ENCODE results near the gene BTBD9. TPM values are rescaled to one million over a fixed set of nuclear protein-coding genes. Genes with fewer than 3 reads are reported as not detected.

The BTBD9 gene
- total and polyA plus RNA-seq, 3 donors from 2014 or later, result 11.4 to 32.8 (median 29.5) TPM

- no peak for TF ChIP-seq POLR2A (IDR thresholded peaks at IDR 0.05)
- TF ChIP-seq CTCF (IDR thresholded peaks at IDR 0.05), result no peak
- 85 to 98% methylated on average over 2 of the region's 2 CpGs for WGBS, 2 donors
- no peak overlapping the region for H3K27ac ChIP-seq
- no peak for DNase-seq
- intact Hi-C loops (cut with DNase I; ENCODE audit: low total_unique reads), result no loop called here
- no peak overlapping the region for H3K4me3 ChIP-seq
- no peaks in the 10 kb centered on the region for H3K27me3 ChIP-seq
- H3K36me3 ChIP-seq (ENCODE audit: low read depth, missing control alignments), result no peaks in the 10 kb centered on the region
- H3K4me1 ChIP-seq, result no peaks in the 10 kb centered on the region
- no peaks in the 10 kb centered on the region for H3K9me3 ChIP-seq
These were observed 445.5 kb downstream of the BTBD9 start for GRCh38 chr6:38194282-38194572.

DNA sequence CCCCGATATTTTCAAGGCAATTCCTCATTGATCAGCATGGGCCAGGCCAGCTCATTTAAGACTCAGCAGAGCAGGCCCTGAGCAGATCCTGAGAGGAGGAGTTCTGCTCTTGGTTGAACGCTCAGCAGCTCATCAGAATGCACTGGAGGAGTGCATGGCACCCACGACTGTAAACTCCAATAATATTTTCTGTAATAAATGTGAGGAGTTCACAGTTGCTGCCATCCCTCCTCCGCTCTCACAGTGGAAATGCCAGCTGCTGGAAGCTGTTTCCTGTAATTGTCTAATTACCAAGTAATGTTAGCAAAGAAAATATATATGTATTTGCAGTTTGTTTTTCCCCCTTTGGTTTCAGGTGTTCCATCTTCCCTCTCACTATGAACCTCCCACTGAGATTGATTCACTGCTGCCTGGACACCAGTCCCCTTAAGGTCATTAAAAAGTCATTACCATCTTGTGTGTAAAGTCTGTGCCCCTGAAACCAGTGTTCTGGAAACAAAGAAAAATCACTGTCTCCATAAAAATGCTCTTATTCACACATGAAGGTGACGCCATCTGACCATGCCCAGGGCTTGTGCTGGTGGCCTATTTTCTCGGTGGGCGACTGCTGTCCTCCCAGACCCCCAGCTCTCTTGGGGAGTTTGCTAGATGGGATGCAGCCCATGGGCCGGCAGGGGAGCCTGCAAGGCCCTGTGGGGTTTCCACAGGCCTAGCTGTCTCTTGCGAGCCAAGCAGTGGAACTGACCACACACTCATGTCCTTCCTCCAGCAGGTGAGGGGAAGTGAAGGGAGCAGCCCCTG is 446.0 kb downstream of the BTBD9 start:
- 86 to 88% methylated on average over 7 to 9 of the region's 9 CpGs for WGBS, 2 donors
- intact Hi-C loops (cut with DNase I; ENCODE audit: low total_unique reads), result no loop called here
- Histone ChIP-seq H3K4me1 (no peaks in the 10 kb centered on the region), H3K27ac (no peak overlapping the region), H3K27me3 (no peaks in the 10 kb centered on the region), H3K4me3 (no peak overlapping the region), H3K36me3 (ENCODE audit: low read depth, missing control alignments) (no peaks in the 10 kb centered on the region), H3K9me3 (no peaks in the 10 kb centered on the region)
- TF ChIP-seq CTCF (IDR thresholded peaks at IDR 0.05) (no peak), POLR2A (IDR thresholded peaks at IDR 0.05) (no peak)
- no peak for DNase-seq

GRCh38 chr6:38193051-38193450 is 446.7 kb downstream of the BTBD9 start:
- H3K4me1 ChIP-seq, result no peaks in the 10 kb centered on the region
- TF ChIP-seq POLR2A (IDR thresholded peaks at IDR 0.05), result no peak
- TF ChIP-seq CTCF (IDR thresholded peaks at IDR 0.05), result no peak

GRCh38 chr6:38192487-38192886 is 447.2 kb downstream of the BTBD9 start:
- Histone ChIP-seq H3K27ac (no peak overlapping the region), H3K4me1 (no peaks in the 10 kb centered on the region), H3K27me3 (no peaks in the 10 kb centered on the region), H3K36me3 (ENCODE audit: low read depth, missing control alignments) (no peaks in the 10 kb centered on the region), H3K9me3 (no peaks in the 10 kb centered on the region), H3K4me3 (no peak overlapping the region)
- 75 to 83% methylated on average over 4 to 5 of the region's 5 CpGs for WGBS, 2 donors
- no peak for DNase-seq
- TF ChIP-seq POLR2A (IDR thresholded peaks at IDR 0.05) (no peak), CTCF (IDR thresholded peaks at IDR 0.05) (no peak)
- intact Hi-C loops (cut with DNase I; ENCODE audit: low total_unique reads), result no loop called here

More at GRCh38 chr6:38193051-38193450, 446.7 kb downstream of the BTBD9 start:
- intact Hi-C loops (cut with DNase I; ENCODE audit: low total_unique reads), result no loop called here
- no peak for DNase-seq
- H3K27ac ChIP-seq, result no peak overlapping the region
- no peak overlapping the region for H3K4me3 ChIP-seq
- no peaks in the 10 kb centered on the region for H3K36me3 ChIP-seq (ENCODE audit: low read depth, missing control alignments)
- H3K9me3 ChIP-seq, result no peaks in the 10 kb centered on the region
- 89 to 90% methylated on average over 7 of the region's 7 CpGs for WGBS, 2 donors
- H3K27me3 ChIP-seq, result no peaks in the 10 kb centered on the region

DNA sequence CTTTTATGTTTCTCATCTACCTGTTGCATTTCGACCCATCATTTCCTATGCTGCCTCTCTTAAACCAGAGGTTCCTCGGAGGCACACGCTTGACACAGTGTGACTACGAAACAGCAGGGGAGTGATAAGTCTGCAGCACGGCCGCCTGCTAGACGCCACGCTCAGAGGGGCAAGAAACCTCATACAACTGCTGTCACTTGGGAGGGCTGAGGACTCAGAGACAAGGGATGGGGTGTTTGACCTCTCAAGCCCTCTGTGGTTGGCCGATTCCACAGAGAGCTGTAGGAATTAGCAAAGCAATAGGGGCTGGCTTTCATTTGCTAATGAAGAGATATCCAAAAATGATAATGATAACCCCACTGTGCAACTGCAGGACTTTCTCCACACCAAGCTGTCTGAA is 447.7 kb downstream of the BTBD9 start:
- no peaks in the 10 kb centered on the region for H3K36me3 ChIP-seq (ENCODE audit: low read depth, missing control alignments)
- intact Hi-C loops (cut with DNase I; ENCODE audit: low total_unique reads), result no loop called here
- no peak overlapping the region for H3K27ac ChIP-seq
- no peaks in the 10 kb centered on the region for H3K9me3 ChIP-seq
- no peaks in the 10 kb centered on the region for H3K4me1 ChIP-seq
- WGBS, 2 donors, result 84 to 87% methylated on average over 9 of the region's 9 CpGs
- TF ChIP-seq CTCF (IDR thresholded peaks at IDR 0.05) (no peak), POLR2A (IDR thresholded peaks at IDR 0.05) (no peak)
- H3K27me3 ChIP-seq, result no peaks in the 10 kb centered on the region
- H3K4me3 ChIP-seq, result no peak overlapping the region
- no peak for DNase-seq
